GM19193 (cell line): ENCODE results near the gene RNASE8.

Source experiments
- POLR2A ChIP-seq: IDR thresholded peaks from 4 replicates; pipeline ENCODE4 v1.6.1; 2011; ENCODE audit not compliant: insufficient read depth, insufficient read length; ENCODE audit errors: extremely low read depth

Gene RNASE8

GRCh38 chr14:21058903-21059302 lies 1.3 kb downstream of the RNASE8 start:
- no peak for TF ChIP-seq POLR2A

GRCh38 chr14:21059842-21060613 lies 2.4 kb downstream of the RNASE8 start:
- TF ChIP-seq POLR2A, result no peak

GRCh38 chr14:21060614-21061346 lies 3.2 kb downstream of the RNASE8 start:
- TF ChIP-seq POLR2A, result no peak

- TF ChIP-seq POLR2A, result no peak
These were observed 3.7 kb downstream of the RNASE8 start for GRCh38 chr14:21061347-21061668.

DNA sequence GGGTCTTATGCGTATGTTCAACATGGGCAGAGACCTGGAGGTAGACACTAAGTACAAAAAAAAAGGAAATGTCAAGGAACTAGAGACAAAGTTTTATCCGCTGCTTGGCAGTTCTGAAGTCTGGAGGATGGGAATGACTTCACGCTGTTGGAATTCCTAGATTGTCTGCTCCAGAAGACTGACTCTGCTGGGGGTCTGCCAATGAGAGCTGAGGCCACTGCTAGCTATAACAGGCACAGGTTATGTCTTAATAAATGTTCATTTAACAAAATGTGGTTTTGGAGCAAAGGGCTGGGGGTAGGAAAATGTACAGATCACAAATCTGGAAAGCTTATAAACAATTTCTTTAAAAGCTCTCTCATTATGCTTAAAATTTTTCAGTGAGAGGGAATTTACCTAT lies 5.9 kb downstream of the RNASE8 start:
- no peak for TF ChIP-seq POLR2A

DNA sequence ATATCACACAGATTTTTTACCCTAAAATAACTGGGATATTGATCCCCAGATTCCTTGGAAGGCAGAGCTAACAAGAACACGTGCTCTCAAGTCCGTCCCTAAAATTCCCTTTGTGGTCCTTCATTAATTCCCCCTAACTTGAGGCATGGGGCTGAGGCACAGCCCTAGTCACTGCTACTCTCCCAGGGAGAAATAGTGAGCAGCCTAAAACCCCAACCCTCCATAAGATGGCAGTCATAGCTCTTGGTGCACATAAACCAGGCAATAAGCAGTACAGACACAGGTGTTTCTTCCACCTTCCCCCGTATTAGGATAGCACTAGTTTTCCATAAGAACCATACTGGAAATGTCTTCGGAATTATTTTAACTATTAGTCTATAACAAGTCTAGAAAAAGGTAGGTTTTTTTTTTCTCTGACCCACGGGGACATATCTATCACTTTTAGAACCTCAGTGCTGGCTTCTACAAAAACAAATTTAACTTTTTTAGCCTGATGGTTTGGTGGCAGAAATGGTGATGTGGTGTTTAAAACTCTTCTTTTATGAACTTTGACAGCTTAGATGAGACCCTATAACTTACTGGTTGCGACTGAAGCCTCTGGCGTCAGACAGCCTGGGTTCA lies 9.4 kb downstream of the RNASE8 start:
- TF ChIP-seq POLR2A, result no peak

- TF ChIP-seq POLR2A, result no peak
These were observed 11.1 kb downstream of the RNASE8 start for GRCh38 chr14:21068521-21069387.

DNA sequence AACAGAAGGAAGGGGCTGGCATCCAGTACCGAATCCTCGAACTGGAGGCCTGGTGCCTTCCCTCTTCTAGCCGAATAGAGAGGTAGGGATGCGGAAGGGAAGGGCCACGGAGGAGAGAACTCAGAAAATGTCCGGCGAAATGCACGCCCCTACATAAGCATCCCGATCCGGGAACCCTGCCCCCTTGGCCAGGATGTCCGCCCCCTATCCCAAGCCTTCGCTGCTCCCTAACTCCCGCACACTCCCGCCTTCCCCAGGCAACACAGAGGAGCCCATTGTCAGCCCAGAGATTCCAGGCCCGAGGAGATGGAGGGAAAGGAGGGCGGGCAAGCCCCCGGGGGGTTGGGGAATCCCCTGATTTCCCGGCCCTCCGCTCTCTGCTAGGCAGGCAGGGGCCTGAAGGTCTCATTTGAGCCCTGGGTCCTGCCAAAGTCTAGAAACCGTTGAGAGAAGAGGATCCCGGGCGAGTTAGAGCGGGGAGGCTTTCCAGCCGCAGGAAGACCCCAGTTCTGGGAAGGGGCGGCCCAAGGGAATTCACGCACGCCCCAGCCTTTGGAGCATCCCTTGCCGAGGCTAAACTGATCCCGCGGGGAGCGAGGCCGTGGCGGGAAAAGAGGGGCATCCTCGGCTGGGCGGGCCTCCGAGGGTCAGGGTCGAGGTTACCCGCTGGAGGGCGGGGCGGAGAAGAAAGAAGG lies 11.9 kb downstream of the RNASE8 start:
- TF ChIP-seq POLR2A, result no peak

DNA sequence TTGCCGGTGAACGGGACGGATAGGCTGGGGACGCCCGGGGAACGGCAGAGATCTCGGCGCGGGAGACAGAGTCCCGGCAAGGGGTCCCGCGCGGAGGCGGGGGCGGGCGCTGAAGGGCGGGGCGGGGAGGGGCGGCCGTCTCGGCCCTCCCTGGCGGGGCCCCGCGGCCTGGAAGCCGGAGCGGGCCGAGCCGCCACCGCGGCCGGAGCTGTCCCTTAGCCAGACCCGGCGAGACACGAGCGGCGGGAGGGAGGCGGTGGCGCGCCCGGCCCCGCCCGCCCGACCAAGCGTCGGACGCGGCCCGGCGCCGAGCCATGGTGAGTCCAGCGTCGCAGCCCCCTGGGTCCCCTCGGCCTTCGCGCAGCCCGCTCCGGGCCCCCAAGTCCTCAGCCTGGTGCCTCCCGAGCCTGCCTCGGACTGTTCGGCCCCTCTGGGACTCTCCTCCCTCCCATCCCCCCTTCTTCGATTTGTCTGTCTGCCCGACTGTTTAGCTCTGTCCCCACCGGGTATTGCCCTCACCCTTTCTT lies 12.5 kb downstream of the RNASE8 start, which contains the start of gene ARHGEF40:
ARHGEF40 (plus strand) TSS at position 222 of the 527 bp plus-strand sequence; CDS start at position 315, 93 bp downstream.
- TF ChIP-seq POLR2A, result no peak

DNA sequence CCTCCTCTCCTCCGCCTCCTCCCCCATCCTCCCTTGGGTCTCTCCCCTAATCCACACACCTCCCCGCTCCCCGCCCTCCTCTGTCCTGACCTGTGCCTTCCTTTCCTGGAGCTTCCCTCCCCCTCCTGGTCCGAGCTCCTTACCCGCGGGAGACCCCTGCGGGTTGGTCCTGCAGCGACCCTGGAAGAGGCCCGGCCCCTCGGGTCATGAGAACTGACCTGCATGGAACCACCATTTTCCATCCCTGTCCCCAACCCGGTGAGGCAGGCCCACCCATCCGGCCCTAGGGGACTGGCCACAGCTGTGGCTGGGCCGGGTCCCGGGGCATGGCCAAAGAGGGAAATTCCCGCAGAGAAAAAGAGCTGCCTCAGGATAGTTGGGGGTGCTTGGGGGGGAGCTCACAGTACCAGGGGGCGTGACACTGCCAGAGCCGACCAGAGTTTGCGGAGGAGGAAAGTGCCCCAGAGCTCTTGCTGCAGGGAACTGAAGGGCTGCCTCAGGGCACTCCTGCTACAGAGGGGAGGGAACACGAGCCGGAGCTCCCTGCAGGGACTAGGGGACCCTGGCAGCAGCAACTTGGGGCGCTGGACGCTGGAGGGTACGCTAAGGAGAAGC lies 13.1 kb downstream of the RNASE8 start:
- TF ChIP-seq POLR2A, result no peak

DNA sequence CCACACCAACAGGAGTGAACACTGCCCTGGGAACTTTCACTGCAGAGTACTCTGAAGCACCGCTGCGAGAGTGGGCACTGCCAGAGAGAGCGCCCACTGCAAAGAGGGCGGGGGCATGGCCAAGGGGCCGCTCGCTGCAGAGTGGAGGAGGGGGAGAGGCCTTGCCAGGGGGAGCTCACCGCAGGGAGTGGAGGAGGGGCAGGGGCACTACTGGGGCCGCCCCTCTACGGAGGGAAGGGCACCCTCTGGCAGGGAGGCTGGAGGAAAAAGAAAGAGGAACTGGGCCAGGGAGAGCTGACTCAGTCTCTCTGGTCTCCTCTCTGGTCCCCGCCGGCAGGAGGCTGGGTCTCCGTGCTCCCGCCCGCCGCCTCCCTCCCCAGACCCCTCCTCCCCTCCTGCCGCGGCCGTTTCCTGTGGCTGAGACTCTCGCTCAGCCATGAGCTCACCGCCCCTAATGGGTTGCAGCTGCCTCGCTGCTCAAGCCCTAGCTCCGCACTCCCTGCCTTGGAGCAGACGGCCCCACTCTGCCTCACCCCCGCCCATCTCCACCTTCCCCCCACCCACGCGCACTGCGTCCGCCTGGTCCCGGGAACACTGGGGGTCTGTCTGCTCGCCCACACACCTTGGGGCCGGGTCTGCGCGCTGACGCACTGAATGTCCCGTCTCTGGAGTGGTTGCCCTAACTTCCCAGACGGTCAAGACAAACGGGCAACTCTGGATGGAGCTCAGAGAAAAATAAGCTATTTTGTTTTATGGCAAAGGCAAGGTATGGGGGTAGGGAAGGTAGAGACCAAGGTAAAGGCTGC lies 13.8 kb downstream of the RNASE8 start:
- TF ChIP-seq POLR2A, result no peak

GRCh38 chr14:21072031-21072473 lies 14.4 kb downstream of the RNASE8 start:
- TF ChIP-seq POLR2A, result no peak
